HFFc6 (cell line): ENCODE results near the gene KCNA10. TPM values are rescaled to one million over a fixed set of nuclear protein-coding genes. Genes with fewer than 3 reads are reported as not detected.

Source experiments
- DNase-seq: peaks from one replicate; pipeline ENCODE4 v3.0.0-alpha.2; 2018
- H3K27ac Mint-ChIP-seq: 2 replicates; pipeline ENCODE4 v1.8.0; 2020; ENCODE audit warnings: mild to moderate bottlenecking, mixed read lengths
- H3K27me3 Mint-ChIP-seq: 2 replicates; pipeline ENCODE4 v1.8.0; 2021; ENCODE audit warnings: mild to moderate bottlenecking, moderate library complexity, mixed read lengths; ENCODE audit not compliant: insufficient read depth
- H3K36me3 Mint-ChIP-seq: 2 replicates; pipeline ENCODE4 v1.8.0; 2021; ENCODE audit warnings: low read depth, mixed read lengths
- H3K4me1 Mint-ChIP-seq: 2 replicates; pipeline ENCODE4 v1.8.0; 2020; ENCODE audit warnings: low read depth, mixed read lengths
- H3K4me3 Mint-ChIP-seq: 2 replicates; pipeline ENCODE4 v1.8.0; 2020; ENCODE audit warnings: mild to moderate bottlenecking, moderate library complexity, mixed read lengths
- H3K9me3 Mint-ChIP-seq: 2 replicates; pipeline ENCODE4 v1.8.0; 2020; ENCODE audit warnings: mild to moderate bottlenecking, mixed read lengths
- CTCF ChIP-seq: fragments of 200-600 bp; sonication (generic); IDR thresholded peaks from 2 replicates; pipeline ENCODE4 v1.5.0; 2021; ENCODE audit warnings: antibody characterized with exemption, mild to moderate bottlenecking
- total RNA-seq, 6 experiments: library from RNA; stranded (reverse); fragmentation: NEBNext Ultra II Directional; extraction: Animal tissue kit (Norgen Biotek cat#: 25700); gene quantifications; 2 replicates in 1 of 6; 3 replicates in 5 of 6; pipeline ENCODE4 v1.2.3, GENCODE V29; 2021

The KCNA10 gene
- total RNA-seq, 6 experiments from 2014 or later: not detected

GRCh38 chr1:110488867-110489266, 30.1 kb downstream of the KCNA10 start:
- DNase-seq: no peak
- Mint-ChIP-seq H3K4me1 (0 out of 2 replicates have a peak, but pooled peaks cover 7% of the 10 kb centered on the region), H3K27me3 (peaks cover 38% of the 10 kb centered on the region)

GRCh38 chr1:110488161-110488560, 30.8 kb downstream of the KCNA10 start:
- Mint-ChIP-seq H3K9me3 (no peaks in the 10 kb centered on the region), H3K4me3 (no peak overlapping the region), H3K27ac (no peak overlapping the region), H3K27me3 (peaks cover 44% of the 10 kb centered on the region), H3K36me3 (no peaks in the 10 kb centered on the region), H3K4me1 (0 out of 2 replicates have a peak, but pooled peaks cover 7% of the 10 kb centered on the region)
- no peak for DNase-seq
- TF ChIP-seq CTCF: no peak

More at GRCh38 chr1:110488867-110489266, 30.1 kb downstream of the KCNA10 start:
- H3K9me3 Mint-ChIP-seq: no peaks in the 10 kb centered on the region
- TF ChIP-seq CTCF: no peak
- H3K4me3 Mint-ChIP-seq: no peak overlapping the region
- H3K36me3 Mint-ChIP-seq: no peaks in the 10 kb centered on the region
- no peak overlapping the region for H3K27ac Mint-ChIP-seq

- no peak for TF ChIP-seq CTCF
- peaks cover 48% of the 10 kb centered on the region for H3K27me3 Mint-ChIP-seq
- H3K4me3 Mint-ChIP-seq: no peak overlapping the region
- H3K4me1 Mint-ChIP-seq: 0 out of 2 replicates have a peak, but pooled peaks cover 7% of the 10 kb centered on the region
- H3K9me3 Mint-ChIP-seq: no peaks in the 10 kb centered on the region
- no peak for DNase-seq
- no peak overlapping the region for H3K27ac Mint-ChIP-seq
- H3K36me3 Mint-ChIP-seq: no peaks in the 10 kb centered on the region
These were observed 31.2 kb downstream of the KCNA10 start for GRCh38 chr1:110487726-110488125.

GRCh38 chr1:110485725-110486124, 33.2 kb downstream of the KCNA10 start:
- no peaks in the 10 kb centered on the region for H3K9me3 Mint-ChIP-seq

GRCh38 chr1:110484801-110485200, 34.2 kb downstream of the KCNA10 start:
- DNase-seq: no peak
- H3K27ac Mint-ChIP-seq: no peak overlapping the region
- no peak overlapping the region for H3K4me3 Mint-ChIP-seq
- H3K36me3 Mint-ChIP-seq: no peaks in the 10 kb centered on the region
- H3K27me3 Mint-ChIP-seq: peaks cover 50% of the 10 kb centered on the region
- no peaks in the 10 kb centered on the region for H3K9me3 Mint-ChIP-seq
- TF ChIP-seq CTCF: no peak
- 0 out of 2 replicates have a peak, but pooled peaks cover 7% of the 10 kb centered on the region for H3K4me1 Mint-ChIP-seq

More at GRCh38 chr1:110485725-110486124, 33.2 kb downstream of the KCNA10 start:
- peaks cover 48% of the 10 kb centered on the region for H3K27me3 Mint-ChIP-seq
- TF ChIP-seq CTCF: no peak
- no peak overlapping the region for H3K4me3 Mint-ChIP-seq
- 0 out of 2 replicates have a peak, but pooled peaks cover 7% of the 10 kb centered on the region for H3K4me1 Mint-ChIP-seq
- no peak overlapping the region for H3K27ac Mint-ChIP-seq
- no peak for DNase-seq
- no peaks in the 10 kb centered on the region for H3K36me3 Mint-ChIP-seq

- 0 out of 2 replicates have a peak, but pooled peaks cover 7% of the 10 kb centered on the region for H3K4me1 Mint-ChIP-seq
- H3K27me3 Mint-ChIP-seq: peaks cover 54% of the 10 kb centered on the region
- no peak overlapping the region for H3K27ac Mint-ChIP-seq
- H3K4me3 Mint-ChIP-seq: no peak overlapping the region
- TF ChIP-seq CTCF: no peak
- H3K36me3 Mint-ChIP-seq: no peaks in the 10 kb centered on the region
- H3K9me3 Mint-ChIP-seq: no peaks in the 10 kb centered on the region
- no peak for DNase-seq
These were observed 35.7 kb downstream of the KCNA10 start for GRCh38 chr1:110483308-110483685.
